Keratinocyte (primary cell): ENCODE measurements around the gene KIF16B.

Experiments used
- CTCF ChIP-seq, 3 experiments: IDR thresholded peaks in 1 of 3; conservative IDR thresholded peaks in 1 of 3; optimal IDR thresholded peaks in 1 of 3; 2 replicates in 2 of 3; 3 replicates in 1 of 3; pipeline versions ENCODE3 to v1.5.1; 2011; ENCODE audit warnings: low read length in 3 of 3, mild to moderate bottlenecking in 3 of 3, moderate library complexity in 2 of 3, control low read depth in 1 of 3, inconsistent platforms in 1 of 3; ENCODE audit not compliant: insufficient read depth in 2 of 3; ENCODE audit errors: extremely low read depth in 1 of 3
- EZH2 ChIP-seq: IDR thresholded peaks from one replicate; pipeline ENCODE4 v1.6.1; 2012; ENCODE audit warnings: inconsistent platforms, mild to moderate bottlenecking, low read length, moderate library complexity

- TF ChIP-seq EZH2 (no peak), CTCF (optimal IDR thresholded peaks at IDR 0.05 in 1 of 3, IDR thresholded peaks at IDR 0.05 in 1 of 3, conservative IDR thresholded peaks at IDR 0.05 in 1 of 3; ENCODE audit: extremely low read depth in 1 of 3, insufficient read depth in 2 of 3, low read length in 3 of 3) (no peak)
Measured at GRCh38 chr20:16394784-16395183, 178.5 kb downstream of the KIF16B start.
